NT2/D1 (cell line): ENCODE results near the gene CELA3B.
"Not testable (repeated sequence)": the region's sequence is repeated elsewhere in the genome, so short reads cannot be mapped to it uniquely, and the experiment has no call there.

Source experiments
- SUZ12 ChIP-seq: IDR thresholded peaks from 2 replicates; pipeline ENCODE4 v1.6.1; 2011; ENCODE audit not compliant: insufficient read length, insufficient read depth; ENCODE audit errors: extremely low read depth
- ZNF274 ChIP-seq: IDR thresholded peaks from 2 replicates; pipeline ENCODE4 v1.6.1; 2011; ENCODE audit warnings: mild to moderate bottlenecking, low read depth, low read length

GRCh38 chr1:21976703-21977239 lies at the start of gene CELA3B:
- not testable (repeated sequence) for TF ChIP-seq SUZ12, ZNF274
